Skeletal muscle satellite cell (primary cell): Measurements from ENCODE around the gene ADAMTS6.

Experiments
- H3K27me3 ChIP-seq: 2 replicates; pipeline ENCODE4 v1.7.0; 2013; ENCODE audit warnings: low read length; ENCODE audit not compliant: control insufficient read depth, insufficient read depth
- H3K36me3 ChIP-seq: 2 replicates; pipeline ENCODE4 v1.7.0; 2013; ENCODE audit warnings: mild to moderate bottlenecking, control low read depth, low read length; ENCODE audit not compliant: insufficient read depth
- H3K4me1 ChIP-seq: 2 replicates; pipeline ENCODE4 v1.7.0; 2013; ENCODE audit warnings: low read length; ENCODE audit not compliant: control insufficient read depth, insufficient read depth
- H3K4me2 ChIP-seq: 2 replicates; pipeline ENCODE4 v1.7.0; 2013; ENCODE audit warnings: mild to moderate bottlenecking, low read length
- H3K4me3 ChIP-seq: 2 replicates; pipeline ENCODE4 v1.7.0; 2013; ENCODE audit warnings: low read length
- H3K9ac ChIP-seq: 2 replicates; pipeline ENCODE4 v1.7.0; 2013; ENCODE audit warnings: mild to moderate bottlenecking, low read depth, low read length, moderate library complexity
- H3K9me3 ChIP-seq: replicated peaks from 2 replicates; pipeline ENCODE4 v1.7.0; 2013; ENCODE audit warnings: mild to moderate bottlenecking, control low read depth, low read length

ADAMTS6 gene

DNA sequence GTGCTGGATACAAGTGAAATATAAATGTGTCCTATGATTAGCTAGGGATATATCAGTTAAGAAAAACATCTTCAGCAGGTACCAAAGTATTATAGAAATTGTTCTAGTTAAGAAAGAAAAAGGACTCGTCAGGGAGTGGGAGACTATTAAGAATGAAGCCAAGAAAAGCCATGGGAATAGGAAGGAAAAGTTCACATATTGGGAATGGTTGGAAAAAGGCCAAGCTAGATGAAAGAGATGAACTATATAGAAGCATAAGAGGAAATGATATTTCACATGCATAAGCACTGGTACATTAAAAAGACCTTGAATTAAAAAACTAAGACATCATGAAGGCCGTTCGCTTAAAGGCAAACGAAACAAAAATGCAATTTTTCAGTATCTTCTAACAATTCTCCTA lies 237.7 kb downstream of the ADAMTS6 start:
- Histone ChIP-seq H3K4me2 (no peak overlapping the region), H3K9ac (no peak overlapping the region), H3K27me3 (no peaks in the 10 kb centered on the region), H3K36me3 (peaks cover 21% of the 10 kb centered on the region), H3K4me1 (no peaks in the 10 kb centered on the region), H3K9me3 (no peaks in the 10 kb centered on the region), H3K4me3 (no peak overlapping the region)

- H3K27me3 ChIP-seq, result no peaks in the 10 kb centered on the region
- no peak overlapping the region for H3K9ac ChIP-seq
- H3K4me1 ChIP-seq, result no peaks in the 10 kb centered on the region
- H3K9me3 ChIP-seq, result no peaks in the 10 kb centered on the region
- H3K36me3 ChIP-seq, result peaks cover 21% of the 10 kb centered on the region
- H3K4me2 ChIP-seq, result no peak overlapping the region
- no peak overlapping the region for H3K4me3 ChIP-seq
Observed at GRCh38 chr5:65243161-65243560, 238.6 kb downstream of the ADAMTS6 start.

DNA sequence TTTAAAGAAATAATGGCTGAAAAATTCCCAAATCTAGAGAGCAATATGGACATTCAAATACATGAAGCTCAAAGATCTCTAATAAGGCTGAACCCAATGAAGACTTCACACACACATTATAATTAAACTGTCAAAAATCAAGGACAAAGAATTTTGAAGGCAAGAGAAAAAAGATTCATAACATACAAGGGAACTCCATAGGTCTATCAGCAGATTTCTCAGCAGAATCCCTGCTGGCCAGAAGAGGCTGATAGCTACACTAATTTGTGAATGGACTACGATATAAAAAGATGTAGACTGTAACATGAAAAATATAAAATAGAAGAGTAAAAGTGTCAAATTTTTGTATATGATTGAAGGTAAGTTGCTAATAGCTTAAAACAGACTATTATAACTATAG lies 251.9 kb downstream of the ADAMTS6 start:
- Histone ChIP-seq H3K4me3 (no peak overlapping the region), H3K9me3 (peaks cover 9% of the 10 kb centered on the region)

DNA sequence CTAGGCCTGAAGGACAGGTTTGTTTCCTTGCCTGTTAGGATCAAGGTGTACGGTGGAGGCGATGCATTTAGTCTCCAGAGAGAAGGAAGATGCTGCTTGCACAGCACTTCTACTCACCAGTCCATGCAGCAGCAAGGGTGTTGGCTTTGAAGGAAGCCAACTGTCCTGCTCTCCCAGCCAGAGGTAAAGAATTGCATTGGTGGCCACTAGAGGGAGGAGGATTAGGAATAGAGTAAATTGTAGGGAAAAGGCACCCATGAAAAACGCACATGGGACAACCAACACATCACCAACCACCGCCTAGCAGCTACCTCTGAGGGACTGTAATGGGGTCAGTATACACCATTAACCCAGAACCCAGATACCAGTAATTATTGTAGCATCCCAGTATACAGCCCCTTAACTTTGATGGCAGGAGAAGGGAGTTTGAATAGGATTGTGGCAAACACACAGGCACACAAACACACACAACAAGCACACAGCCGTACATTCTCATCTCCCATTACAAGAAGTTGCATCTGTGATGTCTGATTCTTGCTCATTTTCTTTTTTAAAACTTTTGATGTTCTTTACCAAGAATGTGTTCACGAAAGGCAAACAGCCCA lies 267.7 kb downstream of the ADAMTS6 start:
- Histone ChIP-seq H3K36me3 (peaks cover 35% of the 10 kb centered on the region), H3K9ac (no peak overlapping the region), H3K9me3 (no peaks in the 10 kb centered on the region), H3K4me3 (no peak overlapping the region), H3K4me1 (peaks cover 16% of the 10 kb centered on the region), H3K27me3 (no peaks in the 10 kb centered on the region), H3K4me2 (no peak overlapping the region)

More for the DNA sequence above, 251.9 kb downstream of the ADAMTS6 start:
- H3K36me3 ChIP-seq, result peaks cover 48% of the 10 kb centered on the region
- H3K9ac ChIP-seq, result no peak overlapping the region
- H3K4me2 ChIP-seq, result no peak overlapping the region
- peaks cover 3% of the 10 kb centered on the region for H3K4me1 ChIP-seq
- no peaks in the 10 kb centered on the region for H3K27me3 ChIP-seq

GRCh38 chr5:65209341-65209740 lies 272.4 kb downstream of the ADAMTS6 start:
- Histone ChIP-seq H3K9me3 (no peaks in the 10 kb centered on the region), H3K27me3 (no peaks in the 10 kb centered on the region), H3K4me1 (peaks cover 46% of the 10 kb centered on the region), H3K4me2 (peak overlapping the region; percentile 20), H3K9ac (peak overlapping the region; percentile 89), H3K36me3 (peaks cover 26% of the 10 kb centered on the region), H3K4me3 (no peak overlapping the region)

DNA sequence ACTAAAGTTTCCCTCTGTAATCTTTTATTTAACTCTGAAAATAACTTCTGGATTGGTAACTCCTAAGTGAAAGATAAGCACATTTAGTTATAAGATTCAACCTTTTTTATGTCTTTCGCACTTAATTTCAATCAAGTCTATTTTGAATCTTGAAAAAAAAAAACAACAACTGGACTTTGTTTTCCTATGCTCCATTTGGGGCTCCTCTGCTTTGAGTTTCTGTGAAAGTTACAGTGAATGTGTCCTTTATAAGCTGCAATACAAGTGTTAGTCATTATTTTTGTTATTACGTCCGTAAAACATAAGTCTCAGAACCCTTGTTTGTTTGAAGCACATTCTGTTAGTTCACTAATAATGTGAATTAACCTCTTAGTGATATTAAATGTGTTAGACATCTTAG lies 276.8 kb downstream of the ADAMTS6 start:
- Histone ChIP-seq H3K27me3 (no peaks in the 10 kb centered on the region), H3K9ac (peak overlapping the region; percentile 80), H3K4me2 (no peak overlapping the region), H3K36me3 (peaks cover 21% of the 10 kb centered on the region), H3K4me3 (no peak overlapping the region), H3K9me3 (no peaks in the 10 kb centered on the region), H3K4me1 (peaks cover 86% of the 10 kb centered on the region)

DNA sequence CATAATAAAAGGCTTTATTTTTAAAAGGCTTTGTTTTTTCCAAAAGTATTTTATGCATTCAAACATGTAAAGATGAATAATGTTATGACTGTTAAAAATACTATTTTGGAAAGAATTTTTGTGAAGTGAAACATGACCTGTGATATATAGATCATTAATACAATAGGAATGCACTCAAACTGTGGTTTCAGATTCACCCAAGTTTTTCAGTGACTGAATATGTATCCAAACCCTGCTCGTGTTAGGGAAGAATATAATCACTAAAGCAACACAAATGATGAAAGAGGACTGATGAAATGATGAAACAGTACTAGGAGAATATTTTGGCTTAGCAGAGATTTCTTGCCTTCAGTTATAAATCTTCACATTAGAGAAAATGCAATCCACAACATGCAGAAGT lies 278.0 kb downstream of the ADAMTS6 start:
- Histone ChIP-seq H3K4me1 (peaks cover 86% of the 10 kb centered on the region), H3K9me3 (no peaks in the 10 kb centered on the region), H3K27me3 (no peaks in the 10 kb centered on the region), H3K9ac (peak overlapping the region; percentile 80), H3K4me2 (no peak overlapping the region), H3K36me3 (peaks cover 21% of the 10 kb centered on the region), H3K4me3 (no peak overlapping the region)

GRCh38 chr5:65199993-65200675 lies 281.6 kb downstream of the ADAMTS6 start:
- H3K4me3 ChIP-seq, result no peak overlapping the region
- peak overlapping the region; percentile 85 for H3K9ac ChIP-seq
- no peaks in the 10 kb centered on the region for H3K9me3 ChIP-seq
- peak overlapping the region; percentile 6 for H3K4me2 ChIP-seq
- no peaks in the 10 kb centered on the region for H3K27me3 ChIP-seq
- H3K36me3 ChIP-seq, result peaks cover 29% of the 10 kb centered on the region
- H3K4me1 ChIP-seq, result peaks cover 75% of the 10 kb centered on the region

- Histone ChIP-seq H3K4me3 (no peak overlapping the region), H3K27me3 (no peaks in the 10 kb centered on the region), H3K4me1 (peaks cover 68% of the 10 kb centered on the region), H3K9ac (peak overlapping the region; percentile 85), H3K9me3 (no peaks in the 10 kb centered on the region), H3K4me2 (peak overlapping the region; percentile 27), H3K36me3 (peaks cover 43% of the 10 kb centered on the region)
Observed at GRCh38 chr5:65198456-65199120, 283.1 kb downstream of the ADAMTS6 start.

DNA sequence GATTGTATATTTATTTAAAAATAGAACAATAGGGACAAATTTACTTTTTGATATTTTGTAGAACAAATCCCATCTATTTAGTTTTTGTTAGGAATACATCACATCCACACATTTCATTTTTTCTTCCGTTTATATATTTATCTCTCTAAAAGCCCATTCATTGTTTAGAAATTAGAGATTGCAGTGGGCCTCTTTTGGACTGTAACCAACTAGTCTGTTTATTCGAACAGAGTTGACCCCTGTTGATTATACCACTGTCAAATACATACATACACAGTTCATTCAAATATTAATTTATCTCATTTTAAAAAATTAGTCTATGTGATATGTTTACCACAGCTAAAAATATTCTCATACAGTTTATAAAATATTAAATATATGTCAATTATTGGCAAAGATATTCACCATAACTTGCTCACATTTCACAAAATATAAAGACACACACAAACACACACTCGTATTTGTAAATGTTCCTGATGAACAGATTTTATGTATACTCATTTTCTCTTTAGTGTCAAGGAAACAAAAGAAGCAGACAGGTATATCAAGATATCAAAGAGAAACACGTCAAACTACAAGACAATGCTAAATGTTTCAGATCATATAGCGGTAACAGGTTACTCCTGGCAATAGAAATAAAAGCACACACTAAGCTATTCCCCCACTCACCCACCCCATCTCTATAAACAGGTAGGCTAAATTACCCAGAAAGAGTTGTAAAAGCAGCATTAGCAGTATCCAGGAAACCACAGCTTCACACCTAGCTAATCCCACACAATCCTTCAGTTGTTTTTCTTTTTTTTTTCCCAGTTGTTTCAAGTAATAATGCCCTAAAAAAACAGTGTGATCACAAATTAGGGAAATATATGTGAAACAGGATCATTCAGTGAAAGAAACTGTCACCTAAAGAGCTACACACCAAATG lies 283.9 kb downstream of the ADAMTS6 start:
- H3K9ac ChIP-seq, result peak overlapping the region; percentile 82
- H3K4me3 ChIP-seq, result no peak overlapping the region
- peaks cover 63% of the 10 kb centered on the region for H3K4me1 ChIP-seq
- H3K9me3 ChIP-seq, result no peaks in the 10 kb centered on the region
- H3K27me3 ChIP-seq, result no peaks in the 10 kb centered on the region
- peak overlapping the region; percentile 27 for H3K4me2 ChIP-seq
- peaks cover 39% of the 10 kb centered on the region for H3K36me3 ChIP-seq

DNA sequence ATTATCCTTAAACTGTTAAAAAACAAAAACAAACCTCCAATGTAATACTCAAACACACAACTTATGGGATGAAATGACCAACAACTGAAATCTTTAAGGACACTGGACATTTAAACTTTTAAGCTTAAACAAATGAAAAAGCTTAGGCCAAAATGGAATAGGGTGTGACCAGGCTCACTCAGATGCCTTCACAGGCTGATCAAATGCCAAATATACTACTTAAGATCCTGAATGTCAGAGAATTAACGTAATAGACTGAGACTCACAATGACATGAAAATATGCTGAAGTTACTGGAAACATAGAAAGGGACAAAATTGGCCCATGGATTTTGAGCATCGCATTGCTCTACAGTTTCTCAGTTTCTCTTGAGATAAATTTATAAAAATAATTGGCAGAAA lies 286.8 kb downstream of the ADAMTS6 start:
- peaks cover 24% of the 10 kb centered on the region for H3K36me3 ChIP-seq
- no peak overlapping the region for H3K9ac ChIP-seq
- H3K4me2 ChIP-seq, result no peak overlapping the region
- no peak overlapping the region for H3K4me3 ChIP-seq
- peaks cover 61% of the 10 kb centered on the region for H3K4me1 ChIP-seq
- no peaks in the 10 kb centered on the region for H3K9me3 ChIP-seq
- no peaks in the 10 kb centered on the region for H3K27me3 ChIP-seq
